Frontal cortex (tissue), 4 donors: ENCODE measurements around the gene FRMD1. TPM values are rescaled to one million over a fixed set of nuclear protein-coding genes. Genes with fewer than 3 reads are reported as not detected.

Experiments
- DNase-seq, 2 donors: peaks; one replicate each; pipeline ENCODE4 v3.0.0; 2012; ENCODE audit warnings: low spot score in 2 of 2
- FAIRE-seq: peaks from 2 replicates; lab custom pipeline; 2012; peaks lifted over from hg19 to GRCh38; lab: Jason Lieb, UNC
- total RNA-seq: library from RNA; depleted of rRNA; stranded (reverse); fragments of >200 nt; gene quantifications from one replicate; pipeline ENCODE4 v1.2.3, GENCODE V29; 2014
- donor health status: control.
- donor health status: control.
- donor health status: control.

The FRMD1 gene
- total RNA-seq, 1 donor from 2014 or later: not detected

DNA sequence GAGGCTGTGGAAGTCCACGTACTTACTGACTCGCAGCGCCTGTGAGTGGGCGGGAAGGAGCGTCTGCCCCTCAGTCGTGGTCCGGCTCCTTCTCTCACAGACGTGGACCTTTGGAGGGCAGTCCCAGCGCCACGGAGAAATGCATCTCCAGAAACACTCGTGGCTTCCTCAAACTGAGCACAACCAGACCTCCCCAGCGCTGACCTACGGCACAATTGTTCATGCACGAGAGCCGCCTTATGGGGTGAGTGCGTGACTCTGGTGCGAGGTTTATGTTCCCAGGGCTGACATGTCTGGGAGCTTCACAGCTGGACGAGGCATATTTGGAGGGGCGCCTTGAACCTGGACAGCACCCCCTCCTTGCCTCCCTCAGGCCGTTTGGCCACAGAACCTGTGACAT, 29.7 kb downstream of the FRMD1 start:
- FAIRE-seq: no peak
- no peak for DNase-seq

DNA sequence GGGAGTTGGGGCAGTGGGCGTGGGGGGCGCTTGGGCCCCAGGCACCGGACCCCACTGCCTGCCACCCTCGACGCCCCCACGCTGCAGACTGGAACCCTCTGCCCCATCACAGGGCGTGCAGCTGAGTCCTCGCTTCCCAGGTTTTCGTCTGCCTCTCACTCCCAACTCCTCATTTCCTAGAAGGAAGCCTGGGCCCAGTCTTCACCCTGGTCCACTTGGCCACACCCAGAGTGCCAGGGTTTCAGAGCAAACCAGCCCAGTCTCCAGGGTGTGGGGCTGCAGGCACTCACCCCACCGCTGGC, 30.3 kb downstream of the FRMD1 start:
- no peak for DNase-seq

DNA sequence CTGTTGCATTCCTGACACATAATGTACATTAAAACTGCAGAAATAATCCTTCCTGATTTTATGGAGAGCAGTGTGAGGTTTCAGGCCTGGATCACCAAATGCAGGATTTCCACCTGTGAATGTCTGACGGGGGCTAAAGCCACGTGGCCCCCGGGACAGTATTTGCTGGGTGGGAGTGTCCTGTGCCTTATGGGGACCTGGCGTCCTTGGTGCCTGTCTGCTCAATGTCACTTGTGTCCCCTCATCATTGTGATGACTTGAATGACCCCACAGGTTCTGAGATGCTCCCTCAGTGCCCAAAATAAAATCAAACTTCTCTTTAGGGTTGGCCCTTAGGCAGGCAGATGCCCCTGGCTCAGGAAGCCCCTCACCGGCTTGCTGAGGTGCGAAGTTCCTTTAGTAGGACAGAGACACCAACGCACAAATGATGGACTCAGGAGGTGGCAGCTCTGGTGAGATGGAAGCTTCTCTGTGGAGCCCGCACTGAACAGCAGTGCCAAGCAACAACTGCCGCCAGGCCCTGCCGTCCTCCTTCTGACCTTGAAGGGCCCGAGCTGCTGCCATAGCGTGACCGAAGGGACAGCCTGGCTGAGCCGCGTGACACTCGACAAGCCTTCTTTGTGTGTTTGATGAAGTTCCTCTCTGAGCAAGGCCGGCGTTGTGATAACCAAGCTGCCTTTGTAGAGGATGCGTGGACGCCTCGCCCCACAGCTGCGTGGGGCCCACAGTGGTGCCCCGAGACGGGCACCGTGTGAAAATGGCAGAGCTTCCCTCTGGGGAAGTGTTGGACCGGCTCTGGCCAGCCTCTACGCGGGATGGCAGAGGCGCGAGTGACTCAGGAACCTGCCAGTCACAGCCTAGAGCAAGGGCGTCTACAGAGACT, 30.9 kb downstream of the FRMD1 start:
- no peak for FAIRE-seq
- DNase-seq: peak; percentile 49 to 66

More for the DNA sequence above, 30.3 kb downstream of the FRMD1 start:
- FAIRE-seq: no peak

DNA sequence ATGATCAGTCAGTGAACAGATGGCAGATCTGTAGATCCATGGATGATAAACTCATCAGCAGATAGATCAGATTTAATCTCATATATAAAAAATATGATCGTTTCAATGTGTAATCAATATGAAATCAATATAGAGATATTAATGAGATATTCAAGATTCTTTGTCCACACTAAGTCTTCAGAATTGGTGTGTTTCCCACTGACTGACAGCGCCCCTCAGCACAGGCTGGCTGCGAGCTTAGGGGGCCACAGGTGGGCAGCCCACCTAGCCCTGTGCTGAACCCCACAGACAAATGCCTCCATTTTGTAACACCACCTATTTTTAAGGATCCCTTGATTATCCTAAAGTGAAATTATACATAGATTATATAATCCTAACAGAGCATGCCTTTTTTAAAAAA, 32.3 kb downstream of the FRMD1 start:
- DNase-seq (no peak), FAIRE-seq (no peak)

DNA sequence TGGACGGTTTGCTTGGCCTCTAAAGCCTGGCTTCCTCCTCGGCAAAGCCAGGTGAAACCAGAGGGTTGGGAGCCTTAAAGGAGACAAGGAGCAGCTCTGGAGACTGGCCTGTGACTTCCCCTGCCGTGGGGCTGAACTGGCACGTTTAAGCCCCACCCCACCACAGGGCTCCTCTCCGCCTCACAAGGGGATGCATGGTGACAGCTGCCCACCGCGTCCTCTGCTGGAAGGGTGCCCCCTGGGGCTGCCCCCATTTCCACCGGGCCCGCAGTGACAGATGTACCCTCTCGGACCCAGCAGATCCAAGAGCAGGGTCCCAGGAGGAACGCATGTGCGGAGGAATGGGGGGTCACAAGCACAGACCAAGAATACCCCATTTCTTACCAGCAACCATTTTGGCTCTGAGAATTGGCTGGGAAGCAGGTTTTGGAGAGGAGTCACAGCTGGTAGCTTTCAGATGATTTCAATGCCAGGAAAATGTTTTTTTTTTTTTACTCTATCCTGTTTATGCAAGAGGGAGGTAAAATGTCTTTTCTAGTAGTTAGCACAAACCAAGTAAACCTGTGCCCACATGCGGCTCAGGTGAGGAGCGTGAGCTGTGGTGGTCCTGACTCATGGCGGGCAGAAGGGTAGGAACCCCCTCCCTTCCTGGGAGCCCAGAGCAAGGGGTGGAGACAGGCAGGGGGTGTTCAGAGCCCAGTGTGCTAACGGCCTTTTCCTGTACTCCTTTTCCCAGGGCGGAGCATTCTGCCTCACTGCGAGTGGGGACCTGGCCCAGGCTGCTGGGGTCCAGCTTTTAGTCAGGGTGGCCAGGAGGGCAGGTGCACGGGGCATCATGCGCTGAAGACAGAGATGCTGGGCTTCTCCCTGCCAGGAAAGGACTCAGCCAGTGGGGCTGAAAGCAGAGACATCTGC, 33.0 kb downstream of the FRMD1 start:
- DNase-seq: no peak
- no peak for FAIRE-seq

DNA sequence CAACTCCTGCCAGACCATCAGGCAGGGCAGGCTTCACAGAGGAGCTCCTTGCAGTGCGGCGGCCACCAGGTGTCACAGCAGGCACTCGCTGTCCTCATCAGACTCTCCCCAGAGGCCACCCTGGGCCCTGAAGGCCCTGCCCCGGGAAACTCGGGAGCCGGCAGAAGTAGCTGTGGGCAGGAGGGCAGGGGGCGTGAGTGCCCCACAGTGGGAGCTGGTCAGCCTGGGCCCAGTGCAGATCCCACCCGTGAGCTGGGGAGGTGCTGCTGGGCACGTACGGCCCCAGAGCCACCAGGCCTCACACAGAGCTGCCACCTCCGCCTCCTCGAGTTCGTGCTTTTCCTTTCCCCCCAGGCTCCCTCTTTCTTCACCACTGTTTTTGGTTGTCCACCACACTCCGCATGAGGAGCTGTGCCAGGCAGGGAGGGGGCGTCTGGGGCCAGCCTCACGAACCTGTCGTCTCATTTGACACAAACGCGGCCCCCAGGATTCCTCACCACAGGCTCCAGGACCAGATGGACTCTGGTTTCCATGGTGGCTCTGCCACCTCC, 33.8 kb downstream of the FRMD1 start:
- DNase-seq (no peak), FAIRE-seq (no peak)

DNA sequence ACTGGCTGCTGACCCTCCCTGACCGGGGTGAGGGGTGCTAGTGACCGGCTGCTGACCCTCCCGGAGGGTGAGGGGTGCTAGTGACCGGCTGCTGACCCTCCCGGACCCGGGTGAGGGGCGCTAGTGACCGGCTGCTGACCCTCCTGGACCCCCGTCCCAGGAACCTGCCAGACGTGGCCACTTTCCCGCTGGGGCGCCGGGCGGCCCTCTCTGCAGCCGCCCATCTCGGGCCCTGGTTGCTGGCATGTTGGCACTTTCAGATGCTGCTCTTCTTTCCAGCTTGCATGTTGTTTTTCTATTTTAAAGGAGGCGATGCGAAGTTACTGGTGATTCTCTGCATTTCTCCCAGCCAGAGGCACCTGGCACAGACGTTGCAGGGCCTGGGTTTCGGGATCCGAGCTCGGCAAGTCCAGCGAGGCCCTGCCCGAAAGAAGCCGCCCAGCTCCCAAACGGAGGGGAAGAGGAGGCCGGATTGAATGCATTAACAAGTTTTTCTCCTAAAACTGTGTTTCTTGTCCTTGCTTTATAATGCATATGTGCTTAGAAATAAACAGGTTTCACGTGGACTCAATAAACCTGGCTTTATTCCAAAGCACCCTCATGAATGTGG, 34.4 kb downstream of the FRMD1 start:
- DNase-seq (no peak), FAIRE-seq (no peak)

DNA sequence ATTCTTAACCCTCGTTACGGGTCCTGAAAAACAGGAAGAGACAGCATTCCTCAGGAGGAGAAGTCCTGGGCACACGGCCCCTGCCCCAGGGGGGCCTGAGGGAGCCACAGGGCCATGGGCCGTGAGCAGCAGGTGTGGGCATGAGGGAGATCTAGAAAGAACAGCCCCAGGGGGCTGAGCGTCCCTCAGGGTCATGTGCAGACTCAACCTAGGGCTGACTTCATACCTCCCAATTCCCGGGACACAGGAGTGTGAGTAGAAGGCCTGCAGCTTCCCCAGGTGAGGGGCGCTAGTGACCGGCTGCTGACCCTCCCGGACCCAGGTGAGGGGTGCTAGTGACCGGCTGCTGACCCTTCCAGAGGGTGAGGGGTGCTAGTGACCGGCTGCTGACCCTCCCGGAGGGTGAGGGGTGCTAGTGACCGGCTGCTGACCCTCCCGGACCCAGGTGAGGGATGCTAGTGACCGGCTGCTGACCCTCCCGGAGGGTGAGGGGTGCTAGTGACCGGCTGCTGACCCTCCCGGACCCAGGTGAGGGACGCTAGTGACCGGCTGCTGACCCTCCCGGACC, 35.1 kb downstream of the FRMD1 start:
- DNase-seq (no peak), FAIRE-seq (no peak)

DNA sequence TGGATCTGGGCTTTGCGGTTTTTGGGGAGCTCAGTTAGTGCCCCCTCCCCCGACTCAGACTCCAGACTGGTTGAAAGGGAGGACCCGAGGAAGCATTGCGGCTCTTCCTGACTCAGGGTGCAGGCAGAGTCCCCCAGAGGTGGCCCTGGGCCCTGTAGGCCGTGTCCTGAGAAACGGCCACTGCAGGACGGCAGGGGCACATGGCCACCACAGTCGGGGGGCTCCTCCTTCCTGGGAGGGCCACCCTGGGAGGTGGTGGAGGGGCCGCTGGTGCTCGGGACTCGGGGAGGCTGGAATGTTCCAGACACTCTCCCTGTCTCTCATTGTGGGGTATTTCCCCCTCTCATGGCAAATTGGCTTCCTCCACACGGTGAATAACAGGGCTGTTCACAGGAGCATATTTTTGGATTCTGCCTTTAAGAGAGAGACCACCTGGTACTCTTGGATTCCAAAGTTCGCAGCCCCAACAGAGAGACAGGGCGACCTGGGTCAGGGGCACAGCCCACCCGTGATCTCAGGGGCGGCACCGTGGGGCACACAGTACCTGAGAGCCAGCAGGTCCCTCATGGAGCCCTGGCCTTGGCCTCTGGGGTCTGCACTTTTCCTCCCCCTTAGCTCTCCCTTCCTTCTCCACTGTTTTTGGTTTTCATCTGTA, 35.7 kb downstream of the FRMD1 start:
- FAIRE-seq (no peak), DNase-seq (no peak)

DNA sequence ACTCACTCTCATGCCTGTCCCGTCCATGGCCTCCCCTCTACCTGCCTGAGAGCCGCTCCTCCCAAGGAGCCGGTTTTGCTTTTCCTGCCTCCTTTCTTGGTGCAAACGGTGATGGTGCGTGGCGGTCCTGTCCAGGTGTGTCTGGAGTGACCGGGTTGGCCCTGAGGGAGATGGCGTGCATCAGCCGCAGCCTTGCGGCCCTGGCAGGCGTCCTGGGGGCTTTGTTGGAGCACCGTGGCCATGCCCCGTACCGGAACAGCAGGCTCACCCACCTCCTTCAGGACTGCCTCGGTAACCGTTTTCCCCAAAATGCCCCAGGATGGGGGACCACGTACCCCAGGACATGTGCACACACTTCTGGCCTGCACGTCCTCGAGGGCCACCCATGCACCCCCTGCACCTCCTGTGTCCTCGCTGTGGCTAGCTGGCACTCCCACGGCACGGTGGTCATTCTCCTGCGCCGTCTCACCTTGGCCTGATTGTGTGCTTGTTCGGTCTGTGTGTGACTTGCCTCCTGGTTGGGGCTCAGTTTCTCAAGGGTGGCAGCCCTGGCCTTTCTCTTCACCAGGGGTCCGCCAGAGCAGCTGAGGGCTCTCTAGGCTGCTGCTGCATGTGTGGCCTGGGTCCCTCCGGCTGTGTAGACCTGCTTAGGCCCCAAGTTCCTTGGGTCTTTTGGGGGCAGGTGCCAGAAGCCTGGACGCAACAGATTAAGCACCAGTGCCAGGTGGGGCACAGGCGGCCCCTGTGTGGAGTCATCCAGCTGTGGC, 36.4 kb downstream of the FRMD1 start:
- DNase-seq: no peak
- no peak for FAIRE-seq

DNA sequence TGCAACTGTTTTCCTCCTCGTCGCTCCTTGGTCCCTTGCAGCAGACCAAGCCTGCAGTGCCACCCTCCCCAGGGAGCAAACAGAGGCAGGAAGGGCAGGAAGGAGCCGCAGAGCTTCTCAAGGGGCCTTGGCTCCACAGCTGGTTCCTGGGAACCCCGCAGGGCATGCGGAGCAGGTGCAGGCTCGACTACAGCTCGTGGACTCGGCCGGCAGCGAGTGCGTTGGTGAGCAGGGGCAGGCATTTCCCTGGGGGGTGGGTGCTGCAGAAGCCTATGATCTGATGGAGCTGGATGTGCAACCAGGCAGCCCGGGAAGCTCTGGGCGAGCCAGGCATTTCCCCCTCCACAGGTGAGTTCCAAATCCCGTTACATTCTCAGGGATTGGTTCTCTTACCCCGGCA, 37.1 kb downstream of the FRMD1 start:
- no peak for DNase-seq
- no peak for FAIRE-seq

DNA sequence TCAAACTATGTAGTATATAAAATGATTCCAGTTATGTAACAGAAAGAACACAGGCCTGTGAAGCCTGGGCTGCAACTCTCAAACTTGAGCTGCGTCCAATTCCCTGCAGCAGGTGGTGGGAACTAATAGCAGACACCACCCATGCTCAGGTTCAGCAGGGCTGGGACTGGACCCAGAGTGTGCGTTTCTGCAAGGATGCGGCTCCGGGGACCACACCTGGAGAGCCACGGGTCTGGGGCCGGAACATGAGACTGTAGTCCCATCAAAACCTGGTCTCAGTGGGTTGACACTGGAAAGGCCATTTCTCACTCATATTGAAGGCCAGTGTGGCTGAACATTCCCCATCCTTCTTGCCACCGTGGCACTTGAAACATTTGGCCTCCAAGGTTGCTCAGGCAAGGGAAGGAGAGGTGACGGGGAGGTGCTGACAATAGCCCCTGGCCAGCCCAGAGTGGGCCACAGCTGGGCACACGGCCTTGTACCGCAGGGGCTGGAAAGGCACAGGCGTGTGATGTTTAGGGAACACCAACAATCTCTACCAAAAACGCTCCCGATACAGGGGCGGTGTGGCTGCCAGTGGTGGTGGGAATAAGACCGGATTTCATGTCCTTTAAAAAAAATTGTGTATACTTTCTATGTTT, 38.0 kb downstream of the FRMD1 start:
- no peak for DNase-seq

DNA sequence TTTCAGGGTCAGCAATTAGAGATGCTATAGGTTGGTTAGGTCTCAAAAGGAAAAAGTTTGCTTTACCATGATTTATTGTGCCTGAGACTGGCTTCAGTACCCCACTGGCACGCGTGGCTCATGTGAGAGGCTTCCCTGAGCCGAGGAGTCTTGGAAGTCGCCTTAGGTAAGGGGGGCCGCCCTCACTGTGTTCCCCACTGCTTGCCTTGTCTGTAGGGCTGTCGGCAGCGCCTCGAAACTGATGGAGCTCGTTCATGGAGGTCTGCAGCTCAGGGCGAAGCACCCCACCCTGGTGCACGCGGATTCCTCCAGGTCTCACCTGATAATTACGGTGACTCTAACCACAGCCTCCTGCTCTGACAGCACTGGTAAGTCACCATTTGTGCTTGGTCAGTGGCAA, 39.2 kb downstream of the FRMD1 start:
- DNase-seq (no peak), FAIRE-seq (no peak)

More for the DNA sequence above, 38.0 kb downstream of the FRMD1 start:
- no peak for FAIRE-seq

DNA sequence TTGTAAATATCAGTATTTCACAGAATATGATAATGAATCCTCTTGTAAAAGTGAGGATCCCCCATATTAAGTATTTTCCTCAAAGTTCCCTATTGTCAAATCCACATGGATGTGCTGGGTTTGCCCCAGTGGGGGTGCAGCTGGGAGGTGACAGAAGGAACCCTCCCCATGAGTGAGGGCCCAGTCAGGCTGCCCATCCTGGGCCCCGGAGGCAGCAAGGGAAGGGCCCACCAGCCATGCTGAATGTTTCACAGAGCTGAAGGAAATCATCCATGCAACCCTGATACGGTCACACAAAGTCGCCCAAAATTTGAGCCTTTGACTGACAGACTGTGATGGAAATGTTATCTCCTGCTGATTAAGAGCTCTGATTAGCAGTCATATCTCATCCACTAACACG, 39.7 kb downstream of the FRMD1 start:
- DNase-seq: no peak

DNA sequence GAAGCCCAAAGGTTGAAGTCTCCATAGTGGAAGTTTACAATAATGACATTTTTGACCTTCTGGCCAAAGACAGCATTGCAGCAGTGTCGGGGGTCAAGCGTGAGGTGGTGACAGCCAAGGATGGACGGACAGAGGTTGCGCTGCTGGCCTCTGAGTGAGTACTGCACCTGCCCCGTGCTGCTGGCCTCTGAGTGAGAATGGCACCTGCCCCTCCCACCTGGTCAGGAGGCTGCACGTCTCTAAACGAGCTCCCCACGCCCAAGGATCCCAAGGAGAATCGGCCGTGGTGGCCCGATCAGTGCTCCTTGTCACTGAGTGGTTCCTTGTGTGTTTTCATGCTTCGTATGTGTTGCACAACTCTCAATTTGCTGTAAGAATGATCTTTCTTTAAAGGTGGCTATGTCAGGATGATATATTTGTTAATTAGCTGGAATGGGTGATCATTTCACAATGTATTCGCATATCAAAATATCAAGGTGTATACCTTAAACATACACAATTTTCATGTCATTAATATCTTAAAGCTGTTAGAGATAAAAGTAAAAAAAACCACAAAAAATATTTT, 40.4 kb downstream of the FRMD1 start:
- DNase-seq (no peak), FAIRE-seq (peak; percentile 10)

More for the DNA sequence above, 39.7 kb downstream of the FRMD1 start:
- no peak for FAIRE-seq

DNA sequence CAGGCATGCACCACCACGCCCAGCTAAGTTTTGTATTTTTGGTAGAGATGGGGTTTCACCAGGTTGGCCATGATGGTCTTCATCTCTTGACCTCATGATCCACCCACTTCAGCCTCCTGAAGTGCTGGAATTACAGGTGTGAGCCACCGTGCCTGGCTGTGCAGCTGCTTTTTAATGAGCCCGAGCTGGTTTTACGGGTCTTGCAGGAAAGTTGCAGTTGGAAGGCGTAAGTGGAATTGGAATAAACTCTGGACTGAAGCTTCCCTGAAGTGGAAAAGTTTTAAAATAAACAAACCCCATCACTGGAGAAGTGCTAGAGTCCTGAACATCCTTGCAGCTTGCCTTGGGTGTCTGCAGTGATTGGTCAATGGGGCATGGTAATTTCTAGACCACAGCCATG, 41.2 kb downstream of the FRMD1 start:
- FAIRE-seq (no peak), DNase-seq (no peak)

DNA sequence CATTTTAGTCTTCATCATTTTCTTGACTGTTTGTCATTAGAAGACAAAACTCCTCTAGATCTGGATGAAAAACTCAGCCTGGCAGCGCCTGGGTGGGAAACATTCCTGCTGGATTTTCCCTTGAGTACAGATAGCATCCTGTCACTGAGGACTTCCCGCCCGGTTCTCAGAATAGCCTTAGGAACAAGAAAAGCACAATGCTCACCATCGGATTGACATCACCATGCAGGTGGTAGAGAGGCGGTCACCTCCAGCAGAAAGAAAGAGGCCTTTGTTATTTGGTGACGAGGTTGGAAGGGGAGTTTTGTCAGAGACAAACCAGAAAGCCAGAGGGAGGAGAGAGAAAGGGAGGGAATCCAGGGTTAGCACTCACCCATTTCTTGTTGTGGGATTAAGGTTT, 41.8 kb downstream of the FRMD1 start:
- DNase-seq (no peak), FAIRE-seq (no peak)
